Activated effector memory CD4-positive, alpha-beta T cell treated with Interleukin-2 at 50 U/mL for 16 hours (primary cell): ENCODE results near the gene SYNE1.
"Not testable (repeated sequence)": the region's sequence is repeated elsewhere in the genome, so short reads cannot be mapped to it uniquely, and the experiment has no call there.

Experiments used
- DNase-seq: peaks from one replicate; pipeline ENCODE4 v3.0.0-alpha.2; 2020

SYNE1 gene, protein sequence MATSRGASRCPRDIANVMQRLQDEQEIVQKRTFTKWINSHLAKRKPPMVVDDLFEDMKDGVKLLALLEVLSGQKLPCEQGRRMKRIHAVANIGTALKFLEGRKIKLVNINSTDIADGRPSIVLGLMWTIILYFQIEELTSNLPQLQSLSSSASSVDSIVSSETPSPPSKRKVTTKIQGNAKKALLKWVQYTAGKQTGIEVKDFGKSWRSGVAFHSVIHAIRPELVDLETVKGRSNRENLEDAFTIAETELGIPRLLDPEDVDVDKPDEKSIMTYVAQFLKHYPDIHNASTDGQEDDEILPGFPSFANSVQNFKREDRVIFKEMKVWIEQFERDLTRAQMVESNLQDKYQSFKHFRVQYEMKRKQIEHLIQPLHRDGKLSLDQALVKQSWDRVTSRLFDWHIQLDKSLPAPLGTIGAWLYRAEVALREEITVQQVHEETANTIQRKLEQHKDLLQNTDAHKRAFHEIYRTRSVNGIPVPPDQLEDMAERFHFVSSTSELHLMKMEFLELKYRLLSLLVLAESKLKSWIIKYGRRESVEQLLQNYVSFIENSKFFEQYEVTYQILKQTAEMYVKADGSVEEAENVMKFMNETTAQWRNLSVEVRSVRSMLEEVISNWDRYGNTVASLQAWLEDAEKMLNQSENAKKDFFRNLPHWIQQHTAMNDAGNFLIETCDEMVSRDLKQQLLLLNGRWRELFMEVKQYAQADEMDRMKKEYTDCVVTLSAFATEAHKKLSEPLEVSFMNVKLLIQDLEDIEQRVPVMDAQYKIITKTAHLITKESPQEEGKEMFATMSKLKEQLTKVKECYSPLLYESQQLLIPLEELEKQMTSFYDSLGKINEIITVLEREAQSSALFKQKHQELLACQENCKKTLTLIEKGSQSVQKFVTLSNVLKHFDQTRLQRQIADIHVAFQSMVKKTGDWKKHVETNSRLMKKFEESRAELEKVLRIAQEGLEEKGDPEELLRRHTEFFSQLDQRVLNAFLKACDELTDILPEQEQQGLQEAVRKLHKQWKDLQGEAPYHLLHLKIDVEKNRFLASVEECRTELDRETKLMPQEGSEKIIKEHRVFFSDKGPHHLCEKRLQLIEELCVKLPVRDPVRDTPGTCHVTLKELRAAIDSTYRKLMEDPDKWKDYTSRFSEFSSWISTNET (N-terminal part only)

DNA sequence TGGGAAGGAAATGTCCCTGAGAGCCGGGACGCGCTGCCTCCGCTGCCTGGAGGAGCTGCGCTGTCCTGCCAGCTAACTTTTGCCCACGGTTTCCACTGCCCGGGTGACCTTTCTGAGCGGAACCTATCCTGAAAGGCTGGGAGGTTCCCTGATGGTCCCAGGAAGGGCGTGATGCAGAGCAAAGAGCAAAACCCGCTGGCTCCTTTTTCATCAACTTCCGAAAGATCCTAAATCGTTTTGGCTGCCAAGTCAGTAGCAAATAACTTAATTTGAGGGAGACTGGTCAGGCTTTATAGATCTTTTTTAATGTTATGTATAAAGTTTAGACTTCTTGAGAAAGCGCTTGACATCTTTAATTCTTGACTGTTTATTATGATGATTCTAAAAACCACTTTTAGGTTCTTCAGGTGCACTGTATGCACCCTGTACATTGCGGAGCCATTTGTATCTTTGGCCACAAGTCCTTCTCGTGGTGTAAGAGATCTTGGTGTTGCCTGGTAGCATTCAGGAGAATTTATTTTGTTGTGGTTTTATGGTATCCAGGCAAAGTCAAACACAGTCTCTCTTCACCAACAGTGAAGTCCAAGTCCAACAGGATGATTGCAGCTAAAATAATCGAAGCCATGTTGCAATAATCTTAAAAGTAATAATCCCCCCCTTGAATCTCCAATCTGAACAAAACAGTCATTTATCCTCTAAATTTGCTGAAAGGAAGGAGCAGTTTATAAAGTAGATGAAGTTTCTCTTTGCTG, at the start of gene SYNE1:
Gene SYNE1, minus strand, starts transcription at position 67 of the 752 bp plus-strand sequence. CDS start 9,031 bp downstream, outside the sequence.
- no peak for DNase-seq

- DNase-seq: no peak
Measured at GRCh38 chr6:152685819-152686218, 48.7 kb upstream of the SYNE1 start.

DNA sequence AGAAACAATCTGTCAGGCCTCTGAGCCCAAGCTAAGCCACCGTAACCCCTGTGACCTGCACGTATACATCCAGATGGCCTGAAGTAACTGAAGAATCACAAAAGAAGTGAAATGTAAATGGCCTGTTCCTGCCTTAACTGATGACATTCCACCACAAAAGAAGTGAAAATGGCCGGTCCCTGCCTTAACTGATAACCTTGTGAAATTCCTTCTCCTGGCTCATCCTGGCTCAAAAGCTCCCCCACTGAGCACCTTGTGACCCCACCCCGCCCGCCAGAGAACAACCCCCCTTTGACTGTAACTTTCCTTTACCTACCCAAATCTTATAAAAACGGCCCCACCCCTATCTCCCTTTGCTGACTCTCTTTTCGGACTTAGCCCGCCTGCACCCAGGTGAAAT, 45.8 kb upstream of the SYNE1 start:
- DNase-seq: not testable (repeated sequence)

GRCh38 chr6:152682141-152682540, 45.0 kb upstream of the SYNE1 start:
- no peak for DNase-seq

DNA sequence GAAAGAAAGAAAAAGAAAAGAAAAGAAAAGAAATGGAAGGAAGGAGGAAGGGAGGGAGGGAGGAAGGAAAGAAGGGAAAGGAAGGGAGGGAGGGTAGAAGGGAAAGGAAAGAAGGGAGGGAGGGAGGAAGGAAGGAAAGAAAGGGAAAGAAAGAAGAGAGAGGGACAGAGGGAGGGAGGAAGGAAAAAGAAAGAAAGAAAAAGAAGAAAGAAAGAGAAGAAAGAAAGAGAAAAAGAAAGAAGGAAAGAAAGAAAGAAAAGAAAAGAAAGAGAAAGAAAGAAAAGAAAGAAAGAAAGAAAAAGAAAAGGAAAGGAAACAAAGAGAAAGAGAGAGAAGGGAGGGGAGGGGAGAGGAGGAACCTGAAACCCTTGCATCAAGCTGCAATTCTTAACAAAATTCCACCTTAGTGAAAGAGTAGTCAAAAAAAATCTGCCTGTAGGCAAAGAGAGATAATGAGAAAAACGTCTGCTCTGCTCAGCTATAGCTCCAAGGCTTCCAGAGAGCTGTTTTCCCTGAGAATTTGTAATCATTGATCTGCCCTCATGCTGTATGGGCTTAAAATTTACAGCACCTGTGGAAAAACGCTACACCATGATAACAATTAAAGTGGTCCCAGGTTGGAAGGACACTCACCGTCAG, 43.8 kb upstream of the SYNE1 start:
- no peak for DNase-seq

DNA sequence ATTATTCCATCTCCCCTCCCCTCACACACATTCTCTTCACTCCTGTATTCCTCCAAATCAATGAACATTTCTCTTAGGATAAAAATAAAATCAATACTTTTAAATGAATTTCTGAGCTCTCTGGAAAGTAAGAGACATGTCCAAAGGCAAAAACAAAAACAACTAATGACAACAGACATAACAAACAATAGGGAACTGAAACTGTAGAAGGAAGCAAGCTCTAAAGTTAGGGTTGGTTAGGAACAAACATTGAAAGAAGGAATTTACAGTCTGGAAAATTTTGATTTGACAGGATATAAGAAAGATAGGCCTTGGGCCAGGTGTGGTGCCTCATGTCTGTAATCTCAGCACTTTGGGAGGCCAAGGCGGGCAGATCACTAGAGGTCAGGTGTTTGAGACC, 43.0 kb upstream of the SYNE1 start:
- DNase-seq: no peak

DNA sequence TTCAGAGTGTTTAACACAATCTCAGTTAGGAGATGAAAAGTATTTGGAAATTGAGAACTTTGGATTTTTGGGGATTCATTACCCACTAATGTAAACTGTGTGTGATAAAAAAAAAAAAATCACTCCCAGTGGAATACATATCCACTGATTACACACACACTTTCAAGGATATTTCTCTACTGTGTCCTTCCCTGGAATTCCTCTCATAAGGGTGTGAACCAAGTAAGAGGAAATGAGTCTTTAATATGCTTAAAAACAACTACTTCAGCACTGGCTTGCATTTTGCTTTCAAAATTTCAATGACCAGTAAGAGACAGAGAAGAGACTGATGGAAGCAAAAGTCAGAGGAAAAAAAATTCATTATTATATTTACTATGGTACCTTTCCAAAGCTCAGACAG, 36.1 kb upstream of the SYNE1 start:
- DNase-seq: no peak

- DNase-seq: no peak
Measured at GRCh38 chr6:152671171-152671570, 34.0 kb upstream of the SYNE1 start.

GRCh38 chr6:152669895-152670294, 32.7 kb upstream of the SYNE1 start:
- DNase-seq: no peak

DNA sequence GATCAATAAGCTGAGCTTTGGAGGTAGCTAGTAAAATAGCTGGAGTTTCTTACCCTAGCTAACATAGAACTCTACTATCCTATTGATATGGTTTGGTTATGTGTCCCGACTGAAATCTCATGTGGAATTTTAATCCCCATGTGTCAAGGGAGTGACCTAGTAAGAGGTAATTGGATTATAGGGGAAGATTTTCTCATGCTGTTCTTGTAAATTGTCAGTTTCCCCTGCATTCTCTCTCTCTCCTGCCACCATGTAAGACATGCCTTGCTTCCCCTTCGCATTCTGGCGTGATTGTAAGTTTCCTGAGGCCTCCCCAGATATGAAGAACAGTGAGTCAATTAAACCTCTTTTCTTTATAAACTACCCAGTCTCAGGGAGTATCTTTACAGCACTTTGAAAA, 24.6 kb upstream of the SYNE1 start:
- DNase-seq: no peak

DNA sequence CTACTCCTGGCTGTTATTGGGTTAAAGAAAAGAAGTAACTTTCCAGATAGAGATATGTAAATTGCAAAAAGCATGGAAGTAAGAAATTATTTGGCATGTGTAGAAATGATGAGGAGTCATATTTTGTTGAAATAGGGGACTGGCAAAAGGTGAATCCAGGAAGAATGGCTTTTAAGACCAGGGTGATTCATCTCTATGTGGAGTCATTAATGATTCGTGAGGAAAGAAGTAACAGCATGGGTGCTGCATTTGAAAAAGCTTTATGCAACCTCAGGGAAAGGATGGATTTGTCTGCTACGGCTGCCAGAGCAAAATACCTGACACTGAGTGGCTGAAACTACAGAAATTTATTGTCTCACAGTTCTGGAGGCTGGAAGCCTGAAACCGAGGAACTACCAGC, 14.8 kb upstream of the SYNE1 start:
- DNase-seq: no peak

GRCh38 chr6:152648105-152648504, 10.9 kb upstream of the SYNE1 start:
- DNase-seq: no peak

GRCh38 chr6:152646732-152647131, 9.6 kb upstream of the SYNE1 start:
- DNase-seq: not testable (repeated sequence)

DNA sequence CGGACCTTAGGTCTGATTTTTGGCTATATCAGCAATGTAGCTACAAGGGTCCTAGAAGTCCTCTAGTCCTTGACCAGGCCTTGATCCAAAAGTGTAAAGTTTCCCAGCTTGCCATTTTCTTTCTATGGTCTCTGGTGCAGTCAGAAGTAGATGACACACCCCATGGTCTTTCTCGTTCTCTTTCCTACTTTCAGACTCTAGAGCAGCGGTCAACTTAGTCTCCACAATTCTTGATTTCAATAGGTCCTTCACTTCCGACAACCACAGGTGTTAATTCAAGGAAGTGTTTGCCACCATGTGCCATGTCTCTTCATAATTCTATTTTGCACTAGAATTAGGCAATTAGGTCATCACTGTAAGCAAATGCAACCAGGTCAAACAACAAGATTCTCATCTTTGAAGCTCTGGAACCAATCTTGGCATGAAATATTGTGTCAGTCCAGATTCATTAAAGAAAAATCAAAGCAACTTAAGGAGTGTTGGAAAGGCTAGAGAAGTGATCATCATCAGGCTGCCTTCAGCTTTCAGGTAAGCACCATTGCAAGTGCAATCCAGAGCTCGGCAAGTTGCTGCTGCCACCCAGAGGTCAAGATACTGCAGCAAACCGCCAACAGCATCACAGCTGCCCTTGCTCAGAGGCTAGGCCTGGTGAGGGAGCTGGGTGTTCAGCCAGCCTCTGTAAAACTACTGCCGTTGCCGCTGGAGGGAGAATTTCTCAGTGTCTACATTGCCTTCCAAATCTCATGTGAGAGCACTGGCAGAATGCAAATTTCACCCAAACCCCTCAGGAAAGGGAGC, 5.6 kb upstream of the SYNE1 start:
- no peak for DNase-seq

GRCh38 chr6:152636609-152637295, 410 bp downstream of the SYNE1 start:
- DNase-seq: no peak

DNA sequence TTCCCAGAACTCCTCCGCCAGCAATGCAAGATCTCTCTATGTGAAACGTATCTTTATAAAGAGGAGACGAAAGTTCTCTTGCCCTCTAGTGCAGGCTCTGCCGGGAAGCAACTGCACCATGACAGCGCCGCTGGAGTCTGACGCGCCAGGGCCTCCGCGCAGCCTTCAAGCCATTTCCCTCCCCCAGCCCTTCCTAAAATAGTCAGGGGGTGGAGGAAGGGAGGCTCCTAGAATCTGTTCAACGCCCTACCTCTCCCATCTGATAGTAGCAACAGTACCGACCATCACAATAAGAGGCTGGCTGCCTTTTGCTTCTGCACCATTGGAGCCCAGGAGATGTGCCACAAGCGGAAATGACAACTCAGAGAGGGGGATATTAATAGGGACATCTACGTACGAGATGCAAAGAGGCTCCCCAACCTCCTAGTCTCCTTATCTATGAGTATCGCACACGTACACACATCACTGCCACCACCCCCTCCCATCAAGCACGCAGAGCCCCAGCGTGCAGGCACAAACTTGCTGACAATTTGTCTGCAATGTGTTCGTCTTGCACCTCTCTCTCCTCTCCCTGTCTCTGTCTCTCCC, 1.0 kb downstream of the SYNE1 start:
- no peak for DNase-seq

DNA sequence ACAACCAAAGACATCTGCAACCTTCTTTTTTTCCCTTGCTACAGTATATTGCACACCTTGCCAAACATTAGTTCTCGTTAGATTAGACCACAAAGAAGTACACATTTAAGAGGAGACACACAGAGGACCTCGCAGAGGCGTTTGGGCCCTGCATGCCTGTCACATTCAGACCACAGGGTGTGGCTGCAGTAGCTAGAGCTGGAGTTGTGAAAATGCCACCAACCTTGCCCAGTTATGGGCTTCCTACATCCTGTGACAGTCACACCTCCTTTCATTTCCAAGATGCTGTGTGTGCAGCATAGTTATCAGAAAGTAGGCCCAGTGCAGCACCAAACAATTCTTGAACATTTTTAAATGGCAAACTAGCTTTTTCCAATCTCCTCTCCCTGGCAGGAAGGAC, 2.4 kb downstream of the SYNE1 start:
- no peak for DNase-seq

DNA sequence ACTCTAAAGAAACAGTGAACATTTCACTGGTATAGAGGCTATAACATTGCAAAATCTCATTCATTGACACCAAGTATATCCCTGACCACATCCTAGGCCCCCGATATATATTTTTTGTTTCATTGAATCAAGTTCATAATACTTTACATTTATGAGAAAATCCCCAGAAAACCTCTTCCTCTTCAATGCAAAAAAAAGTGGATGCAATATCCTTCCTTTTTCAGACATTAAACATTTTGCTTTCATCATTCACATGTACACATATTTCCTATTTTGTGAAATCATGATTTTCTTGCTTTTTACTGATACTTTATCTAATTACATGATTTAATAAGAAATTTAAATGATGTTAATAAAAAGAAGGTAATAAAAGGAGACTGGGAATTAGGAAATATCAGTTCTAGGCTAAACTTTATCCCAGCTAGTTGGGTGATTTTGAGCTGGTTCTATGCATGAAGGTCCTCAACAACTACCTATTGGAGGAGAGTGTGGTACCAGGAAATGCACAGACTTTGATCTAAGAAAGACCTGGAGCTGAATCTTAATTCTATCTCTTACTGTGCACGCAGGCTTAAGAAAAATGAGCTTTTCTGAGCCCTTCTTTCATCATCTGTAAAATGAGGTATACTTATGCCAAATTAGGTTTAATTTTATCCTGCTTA, 4.9 kb downstream of the SYNE1 start:
- no peak for DNase-seq

DNA sequence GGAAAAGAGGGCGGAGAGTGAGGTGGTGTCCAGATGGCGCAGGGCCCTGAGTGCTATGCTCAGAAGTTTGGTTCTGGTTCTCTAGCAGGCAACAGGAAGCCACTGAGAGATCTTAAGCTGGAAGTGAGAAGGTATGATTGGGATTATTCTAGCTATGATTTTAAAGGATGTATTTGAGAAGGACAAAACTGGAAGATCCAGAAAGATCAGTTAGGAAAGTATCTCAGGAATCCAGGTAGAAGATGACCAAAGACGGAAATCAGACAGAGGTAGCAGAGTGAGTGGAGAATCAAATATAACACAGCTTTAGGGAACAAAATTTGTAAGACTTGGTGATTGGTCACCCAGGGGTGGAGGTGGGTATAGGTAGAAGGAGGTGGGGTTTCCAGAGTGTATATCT, 5.8 kb downstream of the SYNE1 start:
- DNase-seq: no peak

DNA sequence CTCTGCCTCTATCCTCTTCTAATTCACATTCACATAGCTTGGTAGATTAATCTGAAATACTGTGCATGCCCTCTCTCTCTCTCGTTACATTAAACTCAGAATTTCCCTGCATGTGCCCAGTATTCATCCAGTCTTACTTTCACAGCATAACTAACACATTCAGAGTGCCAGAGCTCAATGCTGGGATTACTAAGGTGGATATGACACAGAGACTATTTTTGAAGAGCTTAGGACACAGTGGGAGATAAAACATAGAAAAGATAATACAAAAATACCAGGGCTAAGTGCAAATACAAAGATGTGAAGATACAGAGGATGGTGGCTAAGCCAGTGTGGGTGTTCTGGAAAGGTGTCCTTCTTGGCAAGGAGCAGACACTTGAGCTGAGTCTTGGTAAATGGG, 6.3 kb downstream of the SYNE1 start:
- no peak for DNase-seq
